GM23338 (cell line): ENCODE data around the gene PHF20. TPM values are rescaled to one million over a fixed set of nuclear protein-coding genes. Genes with fewer than 3 reads are reported as not detected.

ENCODE experiments used
- ATAC-seq: fragments of 200-7000 bp; cut with Tn5 transposase; 3 replicates; pipeline ENCODE4 v1.9.1; 2020
- DNase-seq: peaks from one replicate; pipeline ENCODE4 v3.0.0-alpha.2; 2015; ENCODE audit warnings: low spot score
- H2AFZ ChIP-seq: fragments of 200-600 bp; sonication (generic); 2 replicates; pipeline ENCODE4 v1.8.0; 2016; ENCODE audit warnings: antibody characterized with exemption, mild to moderate bottlenecking, moderate library complexity
- H3F3A ChIP-seq: fragments of 200-600 bp; sonication (generic); replicated peaks from 2 replicates; pipeline ENCODE4 v1.8.0; 2017; ENCODE audit warnings: antibody characterized with exemption, mixed run types, low read depth
- H3K27ac ChIP-seq: fragments of 200-600 bp; sonication (generic); 2 replicates; pipeline ENCODE4 v1.6.1; 2016; ENCODE audit warnings: low read depth
- H3K27me3 ChIP-seq: fragments of 200-600 bp; sonication (generic); 2 replicates; pipeline ENCODE4 v1.8.0; 2016; ENCODE audit warnings: mild to moderate bottlenecking, mixed run types, moderate library complexity; ENCODE audit not compliant: insufficient read depth
- H3K36me3 ChIP-seq: fragments of 200-600 bp; sonication (generic); 2 replicates; pipeline ENCODE4 v1.8.0; 2016; ENCODE audit warnings: mild to moderate bottlenecking; ENCODE audit not compliant: insufficient read depth
- H3K4me1 ChIP-seq: fragments of 200-600 bp; sonication (generic); 2 replicates; pipeline ENCODE4 v1.8.0; 2016; ENCODE audit warnings: mild to moderate bottlenecking, moderate library complexity; ENCODE audit not compliant: insufficient read depth
- H3K4me2 ChIP-seq: fragments of 200-600 bp; sonication (generic); 2 replicates; pipeline ENCODE4 v1.7.1; 2017; ENCODE audit warnings: mixed run types
- H3K4me3 ChIP-seq: fragments of 200-600 bp; sonication (generic); 2 replicates; pipeline ENCODE4 v1.6.1; 2016; ENCODE audit warnings: mixed run types
- H3K79me2 ChIP-seq: fragments of 200-600 bp; sonication (generic); replicated peaks from 2 replicates; pipeline ENCODE4 v1.8.0; 2017; ENCODE audit warnings: mild to moderate bottlenecking; ENCODE audit not compliant: insufficient read depth
- H3K9me2 ChIP-seq: fragments of 200-600 bp; sonication (generic); 2 replicates; pipeline ENCODE4 v1.8.0; 2017; ENCODE audit not compliant: insufficient read depth
- H4K20me1 ChIP-seq: fragments of 200-600 bp; sonication (generic); replicated peaks from 2 replicates; pipeline ENCODE4 v1.8.0; 2017; ENCODE audit warnings: mild to moderate bottlenecking; ENCODE audit not compliant: insufficient read depth
- H3K27ac Mint-ChIP-seq: 2 replicates; pipeline ENCODE4 v1.8.0; 2020; ENCODE audit warnings: inconsistent platforms, mild to moderate bottlenecking, moderate library complexity, mixed read lengths
- H3K27me3 Mint-ChIP-seq: 3 replicates; pipeline ENCODE4 v1.8.0; 2022; ENCODE audit warnings: low read depth, mild to moderate bottlenecking, moderate library complexity, mixed read lengths, inconsistent platforms; ENCODE audit not compliant: insufficient read depth, poor library complexity
- H3K36me3 Mint-ChIP-seq: 3 replicates; pipeline ENCODE4 v1.8.0; 2021; ENCODE audit warnings: low read depth, mild to moderate bottlenecking, inconsistent platforms, moderate library complexity, mixed read lengths
- H3K4me1 Mint-ChIP-seq: 3 replicates; pipeline ENCODE4 v1.8.0; 2020; ENCODE audit warnings: mild to moderate bottlenecking, inconsistent platforms, mixed read lengths
- H3K4me3 Mint-ChIP-seq: 3 replicates; pipeline ENCODE4 v1.8.0; 2021; ENCODE audit warnings: moderate library complexity, mild to moderate bottlenecking, inconsistent platforms, mixed read lengths
- H3K9me3 Mint-ChIP-seq: 3 replicates; pipeline ENCODE4 v1.8.0; 2020; ENCODE audit warnings: moderate library complexity, mild to moderate bottlenecking, inconsistent platforms, mixed read lengths
- EZH2 ChIP-seq: fragments of 200-600 bp; sonication (generic); IDR thresholded peaks from one replicate; pipeline ENCODE4 v1.8.0; 2017; ENCODE audit warnings: antibody characterized with exemption, mild to moderate bottlenecking, low read depth; ENCODE audit not compliant: unreplicated experiment
- EZH2phosphoT487 ChIP-seq: fragments of 200-600 bp; sonication (generic); IDR thresholded peaks from one replicate; pipeline ENCODE4 v1.8.1; 2018; ENCODE audit warnings: antibody characterized with exemption; ENCODE audit not compliant: unreplicated experiment
- NANOG ChIP-seq: IDR thresholded peaks from 2 replicates; pipeline ENCODE4 v1.6.1; 2016; ENCODE audit warnings: antibody characterized with exemption, borderline replicate concordance
- REST ChIP-seq: IDR thresholded peaks from one replicate; pipeline ENCODE4 v1.6.1; 2018; ENCODE audit warnings: antibody characterized with exemption; ENCODE audit not compliant: unreplicated experiment
- STAT1 ChIP-seq: IDR thresholded peaks from one replicate; pipeline ENCODE4 v1.6.1; 2016; ENCODE audit warnings: antibody characterized with exemption; ENCODE audit not compliant: unreplicated experiment
- ZNF462 ChIP-seq: fragments of 250-450 bp; sonication (Bioruptor Pico); IDR thresholded peaks from 2 replicates; pipeline ENCODE4 v1.5.0; 2020; ENCODE audit warnings: mild to moderate bottlenecking, moderate library complexity
- polyA plus RNA-seq: library from polyadenylated mRNA; unstranded; fragments of >200 nt; fragmentation: Nextera tagmentation; extraction: Ambion mirVana; gene quantifications from 2 replicates; pipeline ENCODE4 v1.2.1, GENCODE V29; 2016
- total RNA-seq: library from RNA; depleted of rRNA; stranded (reverse); fragments of >200 nt; shearing (Covaris generic); gene quantifications from 2 replicates; pipeline ENCODE4 v1.2.3, GENCODE V29; 2014
- TF ChIP-seq, protein P1 (sequence below): IDR thresholded peaks from 2 replicates; pipeline ENCODE4 v1.6.1; 2016; ENCODE audit warnings: antibody characterized with exemption

Gene PHF20
- total and polyA plus RNA-seq, 2 experiments from 2014 or later: 71.8 to 103 TPM

- no peaks in the 10 kb centered on the region for H3K27me3 ChIP-seq
- ATAC-seq (no peak), DNase-seq (no peak)
- no peaks in the 10 kb centered on the region for H3K4me1 ChIP-seq
- Mint-ChIP-seq H3K4me3 (no peak overlapping the region), H3K4me1 (peaks cover 5% of the 10 kb centered on the region), H3K27me3 (no peaks in the 10 kb centered on the region), H3K36me3 (peaks cover 98% of the 10 kb centered on the region), H3K27ac (no peak overlapping the region), H3K9me3 (no peaks in the 10 kb centered on the region; the same call in 2 of the 3 replicates)
- no peak overlapping the region for H2AFZ ChIP-seq
- peaks cover 76% of the 10 kb centered on the region for H4K20me1 ChIP-seq
- peaks cover 100% of the 10 kb centered on the region for H3K79me2 ChIP-seq
- H3K4me2 ChIP-seq: no peak overlapping the region
- H3K36me3 ChIP-seq: peaks cover 98% of the 10 kb centered on the region
- no peaks in the 10 kb centered on the region for H3K9me2 ChIP-seq
- peaks cover 7% of the 10 kb centered on the region for H3F3A ChIP-seq
- no peak overlapping the region for H3K27ac ChIP-seq
- H3K4me3 ChIP-seq: no peak overlapping the region
- TF ChIP-seq STAT1 (no peak), NANOG (no peak), REST (no peak), ZNF462 (no peak), EZH2 (no peak), EZH2phosphoT487 (no peak)
- TF ChIP-seq, protein P1, sequence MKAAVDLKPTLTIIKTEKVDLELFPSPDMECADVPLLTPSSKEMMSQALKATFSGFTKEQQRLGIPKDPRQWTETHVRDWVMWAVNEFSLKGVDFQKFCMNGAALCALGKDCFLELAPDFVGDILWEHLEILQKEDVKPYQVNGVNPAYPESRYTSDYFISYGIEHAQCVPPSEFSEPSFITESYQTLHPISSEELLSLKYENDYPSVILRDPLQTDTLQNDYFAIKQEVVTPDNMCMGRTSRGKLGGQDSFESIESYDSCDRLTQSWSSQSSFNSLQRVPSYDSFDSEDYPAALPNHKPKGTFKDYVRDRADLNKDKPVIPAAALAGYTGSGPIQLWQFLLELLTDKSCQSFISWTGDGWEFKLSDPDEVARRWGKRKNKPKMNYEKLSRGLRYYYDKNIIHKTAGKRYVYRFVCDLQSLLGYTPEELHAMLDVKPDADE: no peak
Measured at GRCh38 chr20:35731862-35732643, 39.8 kb upstream of the PHF20 start.
